Calu3 (cell line): Measurements from ENCODE around the gene DCHS1. TPM values are rescaled to one million over a fixed set of nuclear protein-coding genes. Genes with fewer than 3 reads are reported as not detected.

Experiments
- BruUV-seq: library from RNA; stranded (reverse); fragments of 400-500 nt; replicated peaks from 2 replicates; lab custom pipeline; 2021; lab: Mats Ljungman, UMichigan
- CTCF ChIA-PET: fragments of 300-600 bp; sonication (Branson Sonifier 250); formaldehyde crosslinking; loops from one replicate; lab custom pipeline; 2022; ENCODE audit warnings: antibody characterized with exemption; lab: Charles Lee
- DNase-seq: peaks from one replicate; pipeline ENCODE4 v3.0.0; 2022
- H3K27ac Mint-ChIP-seq: one replicate; pipeline ENCODE4 v1.8.0; 2022; ENCODE audit warnings: mixed read lengths; ENCODE audit not compliant: unreplicated experiment
- H3K27me3 Mint-ChIP-seq: one replicate; pipeline ENCODE4 v1.8.0; 2022; ENCODE audit warnings: mixed read lengths; ENCODE audit not compliant: unreplicated experiment
- H3K36me3 Mint-ChIP-seq: one replicate; pipeline ENCODE4 v1.8.0; 2022; ENCODE audit warnings: mild to moderate bottlenecking, moderate library complexity, mixed read lengths; ENCODE audit not compliant: insufficient read depth, unreplicated experiment
- H3K4me1 Mint-ChIP-seq: one replicate; pipeline ENCODE4 v1.8.0; 2022; ENCODE audit warnings: mild to moderate bottlenecking, low read depth, mixed read lengths; ENCODE audit not compliant: unreplicated experiment
- H3K4me3 Mint-ChIP-seq: one replicate; pipeline ENCODE4 v1.8.0; 2022; ENCODE audit warnings: mild to moderate bottlenecking, low read depth, moderate library complexity, mixed read lengths; ENCODE audit not compliant: unreplicated experiment
- H3K9me3 Mint-ChIP-seq: one replicate; pipeline ENCODE4 v1.8.0; 2022; ENCODE audit warnings: low read depth, mixed read lengths; ENCODE audit not compliant: unreplicated experiment
- intact Hi-C: fragments of 100-400 bp; cut with micrococcal nuclease; formaldehyde crosslinking; loops from one replicate; pipeline ENCODE4 v1.10.0; 2022; ENCODE audit not compliant: unreplicated experiment
- total RNA-seq: library from RNA; stranded (reverse); gene quantifications from 2 replicates; pipeline ENCODE4 v1.2.3, GENCODE V29; 2022
- TF ChIP-seq, protein P1 (sequence below): fragments of 200-600 bp; IDR thresholded peaks from one replicate; pipeline ENCODE4 v1.8.0; 2022; ENCODE audit warnings: antibody characterized with exemption; ENCODE audit not compliant: unreplicated experiment

The DCHS1 gene
- total RNA-seq, 1 experiment from 2014 or later = 0.02 TPM

DNA sequence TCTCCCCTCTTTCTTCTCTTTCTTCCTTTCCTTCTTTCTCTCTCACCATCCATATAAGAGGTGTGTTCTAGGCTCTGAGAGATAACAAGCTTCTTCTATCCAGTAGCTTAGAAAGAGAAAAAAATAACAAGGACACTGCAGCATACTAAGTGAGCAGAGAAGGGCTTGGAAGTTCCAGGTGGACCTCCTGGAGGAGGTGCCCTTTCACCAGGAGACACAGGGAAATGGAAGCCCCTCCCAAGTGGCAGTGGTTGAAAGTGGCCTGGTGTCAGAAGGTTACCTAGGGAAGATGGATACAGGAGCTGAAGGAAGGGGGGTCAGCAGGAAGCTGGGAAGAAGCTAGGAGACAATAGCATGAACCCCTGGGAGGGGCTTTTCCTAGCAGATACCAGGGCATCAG is 5.5 kb downstream of the DCHS1 start:
- H3K9me3 Mint-ChIP-seq = no peaks in the 10 kb centered on the region
- intact Hi-C loops = no loop called here
- no peaks in the 10 kb centered on the region for H3K36me3 Mint-ChIP-seq
- no peaks in the 10 kb centered on the region for H3K4me1 Mint-ChIP-seq
- no peaks in the 10 kb centered on the region for H3K27me3 Mint-ChIP-seq
- H3K4me3 Mint-ChIP-seq = no peak overlapping the region
- no peak for DNase-seq
- CTCF ChIA-PET = interaction anchor here (0.6 to 0.9 kb wide), 2 partner anchors 13 to 33 kb away, joined by 3 read pairs; partner anchors contain the start of gene MRPL17
- H3K27ac Mint-ChIP-seq = no peak overlapping the region
- BruUV-seq = no TSS peak
- TF ChIP-seq, protein P1, sequence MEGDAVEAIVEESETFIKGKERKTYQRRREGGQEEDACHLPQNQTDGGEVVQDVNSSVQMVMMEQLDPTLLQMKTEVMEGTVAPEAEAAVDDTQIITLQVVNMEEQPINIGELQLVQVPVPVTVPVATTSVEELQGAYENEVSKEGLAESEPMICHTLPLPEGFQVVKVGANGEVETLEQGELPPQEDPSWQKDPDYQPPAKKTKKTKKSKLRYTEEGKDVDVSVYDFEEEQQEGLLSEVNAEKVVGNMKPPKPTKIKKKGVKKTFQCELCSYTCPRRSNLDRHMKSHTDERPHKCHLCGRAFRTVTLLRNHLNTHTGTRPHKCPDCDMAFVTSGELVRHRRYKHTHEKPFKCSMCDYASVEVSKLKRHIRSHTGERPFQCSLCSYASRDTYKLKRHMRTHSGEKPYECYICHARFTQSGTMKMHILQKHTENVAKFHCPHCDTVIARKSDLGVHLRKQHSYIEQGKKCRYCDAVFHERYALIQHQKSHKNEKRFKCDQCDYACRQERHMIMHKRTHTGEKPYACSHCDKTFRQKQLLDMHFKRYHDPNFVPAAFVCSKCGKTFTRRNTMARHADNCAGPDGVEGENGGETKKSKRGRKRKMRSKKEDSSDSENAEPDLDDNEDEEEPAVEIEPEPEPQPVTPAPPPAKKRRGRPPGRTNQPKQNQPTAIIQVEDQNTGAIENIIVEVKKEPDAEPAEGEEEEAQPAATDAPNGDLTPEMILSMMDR = no peak

DNA sequence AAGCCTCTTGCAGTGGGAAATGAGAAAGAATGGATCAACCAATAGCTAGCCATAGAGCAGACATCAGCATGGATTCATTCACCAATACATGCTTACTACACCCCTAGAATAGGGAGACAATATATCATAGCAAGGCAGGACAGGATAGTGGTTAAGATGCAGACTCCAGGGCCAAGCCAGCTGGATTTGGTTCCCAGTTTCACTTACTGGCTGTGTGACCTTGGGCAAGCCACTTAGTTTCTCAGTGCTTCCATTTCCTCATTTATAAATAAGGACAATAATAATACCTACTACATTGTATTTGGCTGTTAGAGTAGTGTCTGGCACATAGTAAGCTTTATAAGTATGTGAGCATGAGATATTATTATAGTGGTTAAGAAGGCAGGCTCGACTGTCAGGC is 7.1 kb downstream of the DCHS1 start:
- Mint-ChIP-seq H3K4me1 (no peaks in the 10 kb centered on the region), H3K4me3 (no peak overlapping the region), H3K27ac (no peak overlapping the region), H3K9me3 (no peaks in the 10 kb centered on the region), H3K36me3 (no peaks in the 10 kb centered on the region), H3K27me3 (no peaks in the 10 kb centered on the region)
- TF ChIP-seq, protein P1 = no peak
- CTCF ChIA-PET = interaction anchor here (1.0 kb wide), 1 partner anchor 29 kb away, joined by 3 read pairs; the partner anchor contains the start of gene TPP1
- BruUV-seq = no TSS peak
- DNase-seq = no peak
- intact Hi-C loops = no loop called here

DNA sequence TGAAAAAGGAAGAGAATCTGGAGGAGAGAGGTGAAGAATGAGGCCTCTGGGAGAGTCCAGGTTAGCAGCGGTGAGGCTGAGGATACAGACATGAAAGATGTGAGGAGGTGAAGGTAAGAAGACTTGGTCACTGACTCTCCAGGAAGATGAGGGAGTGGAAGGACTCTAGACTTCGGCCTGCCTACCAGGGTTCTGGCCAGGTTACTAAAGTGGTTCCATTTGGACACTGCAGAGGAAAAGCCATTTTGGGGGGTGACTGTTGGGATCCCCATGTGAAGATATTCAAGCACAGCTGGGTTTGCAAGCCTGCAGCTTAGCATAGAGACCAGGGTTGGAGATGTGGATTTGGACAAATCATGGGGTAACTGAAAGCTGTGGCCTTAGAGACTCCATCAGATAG is 7.8 kb downstream of the DCHS1 start:
- no peaks in the 10 kb centered on the region for H3K27me3 Mint-ChIP-seq
- no peaks in the 10 kb centered on the region for H3K4me1 Mint-ChIP-seq
- H3K9me3 Mint-ChIP-seq = no peaks in the 10 kb centered on the region
- no peak overlapping the region for H3K27ac Mint-ChIP-seq
- intact Hi-C loops = no loop called here
- TF ChIP-seq, protein P1 = no peak
- DNase-seq = no peak
- CTCF ChIA-PET = no interaction called here
- H3K4me3 Mint-ChIP-seq = no peak overlapping the region
- no TSS peak for BruUV-seq
- H3K36me3 Mint-ChIP-seq = no peaks in the 10 kb centered on the region

DNA sequence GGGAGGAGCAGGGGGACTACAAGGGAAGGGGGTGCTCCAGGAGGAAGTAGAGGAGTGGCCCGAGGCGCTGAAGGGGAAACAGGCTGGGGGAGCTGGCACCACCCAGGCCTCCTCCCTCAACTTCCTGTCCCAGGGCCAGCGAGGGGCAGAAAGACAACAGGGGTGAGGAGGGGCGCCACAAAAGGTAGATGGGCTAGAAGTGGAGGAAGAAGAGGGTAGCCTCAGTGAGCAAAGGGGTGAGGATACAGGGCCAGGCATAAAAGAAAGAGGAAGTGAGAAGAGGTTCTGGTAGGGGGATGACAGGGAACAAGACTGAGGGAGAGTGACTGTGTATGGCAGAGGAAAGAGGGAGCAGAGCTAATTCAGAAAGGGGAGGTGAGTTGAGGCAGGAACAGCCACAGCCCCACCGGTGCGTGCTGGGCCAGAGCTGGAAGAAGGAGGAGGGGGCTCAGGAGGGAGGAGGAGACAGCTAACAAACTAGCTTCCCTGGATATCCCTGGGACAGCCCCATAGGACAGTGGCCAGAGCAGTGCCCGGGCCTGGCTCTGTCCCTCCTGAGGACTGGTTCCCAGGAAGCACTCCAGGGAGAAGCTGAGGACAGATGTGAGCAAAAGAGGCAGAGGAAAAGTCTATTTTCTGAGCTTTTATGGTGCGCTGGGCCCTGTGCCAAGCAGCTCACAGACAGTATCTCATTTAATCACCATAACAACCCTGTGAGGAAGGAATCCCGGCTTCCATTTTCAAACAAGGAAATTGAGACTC is 8.5 kb downstream of the DCHS1 start:
- no peaks in the 10 kb centered on the region for H3K4me1 Mint-ChIP-seq
- no peak for DNase-seq
- no peaks in the 10 kb centered on the region for H3K36me3 Mint-ChIP-seq
- CTCF ChIA-PET = no interaction called here
- no peaks in the 10 kb centered on the region for H3K9me3 Mint-ChIP-seq
- BruUV-seq = no TSS peak
- H3K4me3 Mint-ChIP-seq = no peak overlapping the region
- H3K27me3 Mint-ChIP-seq = no peaks in the 10 kb centered on the region
- TF ChIP-seq, protein P1 = no peak
- no peak overlapping the region for H3K27ac Mint-ChIP-seq
- intact Hi-C loops = no loop called here
